ENCODE measurements around the gene EWSR1.

GRCh38 chr22:29342577-29343312 is 74.7 kb downstream of the EWSR1 start:
- TF ChIP-seq EZH2 (IDR thresholded peaks at IDR 0.05; ENCODE audit: borderline replicate concordance, low read depth, low read length, severe bottlenecking) (no peak), POLR2AphosphoS5 (IDR thresholded peaks at IDR 0.05; ENCODE audit: insufficient read depth, low read depth, low read length) (no peak), POLR2A (IDR thresholded peaks at IDR 0.05; ENCODE audit: low read depth, low read length) (no peak), MYC (IDR thresholded peaks at IDR 0.05; ENCODE audit: low read depth, low read length) (no peak), JUN (IDR thresholded peaks at IDR 0.05; ENCODE audit: borderline replicate concordance, insufficient read depth, insufficient read length, low read depth) (no peak)
- TF ChIP-seq, protein P1, sequence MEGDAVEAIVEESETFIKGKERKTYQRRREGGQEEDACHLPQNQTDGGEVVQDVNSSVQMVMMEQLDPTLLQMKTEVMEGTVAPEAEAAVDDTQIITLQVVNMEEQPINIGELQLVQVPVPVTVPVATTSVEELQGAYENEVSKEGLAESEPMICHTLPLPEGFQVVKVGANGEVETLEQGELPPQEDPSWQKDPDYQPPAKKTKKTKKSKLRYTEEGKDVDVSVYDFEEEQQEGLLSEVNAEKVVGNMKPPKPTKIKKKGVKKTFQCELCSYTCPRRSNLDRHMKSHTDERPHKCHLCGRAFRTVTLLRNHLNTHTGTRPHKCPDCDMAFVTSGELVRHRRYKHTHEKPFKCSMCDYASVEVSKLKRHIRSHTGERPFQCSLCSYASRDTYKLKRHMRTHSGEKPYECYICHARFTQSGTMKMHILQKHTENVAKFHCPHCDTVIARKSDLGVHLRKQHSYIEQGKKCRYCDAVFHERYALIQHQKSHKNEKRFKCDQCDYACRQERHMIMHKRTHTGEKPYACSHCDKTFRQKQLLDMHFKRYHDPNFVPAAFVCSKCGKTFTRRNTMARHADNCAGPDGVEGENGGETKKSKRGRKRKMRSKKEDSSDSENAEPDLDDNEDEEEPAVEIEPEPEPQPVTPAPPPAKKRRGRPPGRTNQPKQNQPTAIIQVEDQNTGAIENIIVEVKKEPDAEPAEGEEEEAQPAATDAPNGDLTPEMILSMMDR (IDR thresholded peaks at IDR 0.05; ENCODE audit: extremely low read depth in 1 of 2, insufficient read depth in 1 of 2, low read depth in 1 of 2, low read length in 2 of 2) = no peak
- TF ChIP-seq, protein P2, sequence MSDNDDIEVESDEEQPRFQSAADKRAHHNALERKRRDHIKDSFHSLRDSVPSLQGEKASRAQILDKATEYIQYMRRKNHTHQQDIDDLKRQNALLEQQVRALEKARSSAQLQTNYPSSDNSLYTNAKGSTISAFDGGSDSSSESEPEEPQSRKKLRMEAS (IDR thresholded peaks at IDR 0.05; ENCODE audit: insufficient read depth, insufficient read length) = no peak

All from endothelial cell of umbilical vein (primary cell).